Activated CD8-positive, alpha-beta memory T cell treated with anti-CD3 and anti-CD28 coated beads, Interleukin-2, amount 50 U/mL, for 4 hours (primary cell): Measurements from ENCODE around the gene FIBCD1.

Experiments used
- DNase-seq: peaks from one replicate; pipeline ENCODE4 v3.0.0-alpha.2; 2020

Gene FIBCD1

GRCh38 chr9:130954317-130954716 lies 15.3 kb upstream of the FIBCD1 start:
- DNase-seq = no peak

- no peak for DNase-seq
Observed at GRCh38 chr9:130952065-130952762, 13.2 kb upstream of the FIBCD1 start.

- no peak for DNase-seq
Observed at GRCh38 chr9:130950039-130950311, 10.9 kb upstream of the FIBCD1 start.

GRCh38 chr9:130949188-130950038 lies 10.4 kb upstream of the FIBCD1 start:
- no peak for DNase-seq

GRCh38 chr9:130948266-130948665 lies 9.2 kb upstream of the FIBCD1 start:
- no peak for DNase-seq

- DNase-seq = no peak
Observed at GRCh38 chr9:130947618-130948140, 8.6 kb upstream of the FIBCD1 start.

GRCh38 chr9:130946766-130947617 lies 7.9 kb upstream of the FIBCD1 start:
- no peak for DNase-seq

GRCh38 chr9:130945173-130945572 lies 6.1 kb upstream of the FIBCD1 start:
- DNase-seq = no peak

- no peak for DNase-seq
Observed at GRCh38 chr9:130944510-130945058, 5.5 kb upstream of the FIBCD1 start.

- DNase-seq = no peak
Observed at GRCh38 chr9:130943777-130944176, 4.7 kb upstream of the FIBCD1 start.

- DNase-seq = no peak
Observed at GRCh38 chr9:130943221-130943620, 4.2 kb upstream of the FIBCD1 start.

- no peak for DNase-seq
Observed at GRCh38 chr9:130942679-130943078, 3.6 kb upstream of the FIBCD1 start.

- DNase-seq = no peak
Observed at GRCh38 chr9:130942084-130942483, 3.0 kb upstream of the FIBCD1 start.

- peak; percentile 78 for DNase-seq
Observed at GRCh38 chr9:130940693-130941576, 1.9 kb upstream of the FIBCD1 start.

GRCh38 chr9:130940027-130940549 lies 1.0 kb upstream of the FIBCD1 start:
- DNase-seq = no peak

GRCh38 chr9:130939405-130940026 lies 469 bp upstream of the FIBCD1 start:
- DNase-seq = no peak

- no peak for DNase-seq
Observed at GRCh38 chr9:130938184-130938651, 829 bp downstream of the FIBCD1 start.

GRCh38 chr9:130937146-130938076 lies 1.6 kb downstream of the FIBCD1 start:
- DNase-seq = no peak

- DNase-seq = no peak
Observed at GRCh38 chr9:130936285-130937117, 2.5 kb downstream of the FIBCD1 start.
